Sigmoid colon (tissue), 7 donors: Measurements from ENCODE around the gene ZNF789. TPM values are rescaled to one million over a fixed set of nuclear protein-coding genes. Genes with fewer than 3 reads are reported as not detected.

Experiments
- DNase-seq: peaks from one replicate; pipeline ENCODE4 v3.0.0-alpha.2; 2019
- H3K27ac ChIP-seq, 4 donors: fragments of 200-600 bp; sonication (generic); one replicate each; pipeline ENCODE4 v1.5.1; 2016 to 2019; ENCODE audit warnings: mild to moderate bottlenecking in 1 of 4
- H3K27me3 ChIP-seq, 3 donors: fragments of 200-600 bp; sonication (generic); one replicate each; pipeline ENCODE4 v1.5.1; 2019; ENCODE audit warnings: mild to moderate bottlenecking in 1 of 3
- H3K36me3 ChIP-seq, 4 donors: fragments of 200-600 bp; sonication (generic); one replicate each; pipeline ENCODE4 v1.5.1; 2016 to 2019
- H3K4me1 ChIP-seq, 4 donors: fragments of 200-600 bp; sonication (generic); one replicate each; pipeline ENCODE4 v1.5.1; 2017 to 2019
- H3K4me3 ChIP-seq, 4 donors: fragments of 200-600 bp; sonication (generic); one replicate each; pipeline ENCODE4 v1.5.1; 2017 to 2019; ENCODE audit warnings: mild to moderate bottlenecking in 2 of 4, moderate library complexity in 1 of 4
- H3K9me3 ChIP-seq, 4 donors: fragments of 200-600 bp in 3 of 4; sonication (generic) in 3 of 4; one replicate each; pipeline versions ENCODE4 v1.5.1 to v1.6.1; 2013 to 2019
- EP300 ChIP-seq, 4 donors: sonication (generic); formaldehyde crosslinking; IDR thresholded peaks; one replicate each; pipeline ENCODE4 v1.6.1; 2017; ENCODE audit warnings: antibody characterized with exemption in 4 of 4
- POLR2A ChIP-seq, 2 donors: fragments of 450-650 bp; IDR thresholded peaks; one replicate each; pipeline ENCODE4 v1.6.1; 2016; ENCODE audit warnings: antibody characterized with exemption in 2 of 2, mild to moderate bottlenecking in 2 of 2, moderate library complexity in 2 of 2
- POLR2AphosphoS5 ChIP-seq, 4 donors: sonication (generic); formaldehyde crosslinking; IDR thresholded peaks; one replicate each; pipeline ENCODE4 v1.6.1; 2017; ENCODE audit warnings: antibody characterized with exemption in 4 of 4
- WGBS, 2 donors: extraction: QIAGEN DNeasy Blood & Tissue Kit; methylation state at CpG; one replicate each; pipeline ENCODE4 v1.1.7; 2013; 5-methylcytosine and 5-hydroxymethylcytosine counted together
- intact Hi-C: fragments of 100-400 bp; cut with DNase I; formaldehyde crosslinking; loops from one replicate; pipeline ENCODE4 v1.15.1; 2023
- polyA plus RNA-seq, 3 donors: library from polyadenylated mRNA; stranded (reverse); fragments of 200-250 nt; gene quantifications; one replicate each; pipeline ENCODE4 v1.2.3, GENCODE V29; 2013
- total RNA-seq, 4 donors: library from RNA; depleted of rRNA; stranded (reverse); fragments of >200 nt; gene quantifications; one replicate each; pipeline ENCODE4 v1.1.0, GENCODE V29; 2016
- TF ChIP-seq, protein P1 (sequence below), 4 experiments: fragments of 450-650 bp in 3 of 4; fragments of 200-600 bp in 1 of 4; IDR thresholded peaks; one replicate each; pipeline ENCODE4 v1.5.1; 2016 to 2019; ENCODE audit warnings: antibody characterized with exemption in 4 of 4, mild to moderate bottlenecking in 3 of 4, moderate library complexity in 2 of 4
- donor health status: healthy with polysubstance abuse.
- donor health status: Bipolar disorder and iron deficiency.
- donor health status: healthy.

The ZNF789 gene
- total and polyA plus RNA-seq, 7 donors: 3.7 to 17.4 (median 6.4) TPM

DNA sequence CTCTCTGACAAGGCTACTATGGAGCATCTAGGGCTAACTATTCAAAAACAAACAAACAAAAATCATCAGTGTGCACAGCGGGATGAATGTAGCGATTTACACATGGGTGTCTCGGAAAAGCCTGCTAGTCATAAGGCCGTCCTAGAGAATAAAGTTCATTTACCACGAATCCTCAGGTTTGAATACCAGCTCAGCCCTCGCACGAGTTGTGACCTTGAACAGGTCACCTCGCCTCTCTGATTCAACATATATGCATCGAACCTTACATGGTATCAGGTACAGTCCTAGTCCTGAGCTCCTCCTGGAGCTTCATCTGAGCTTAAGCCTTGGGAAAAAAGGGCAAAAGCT lies 7.3 kb upstream of the ZNF789 start:
- Histone ChIP-seq H3K9me3 (no peaks in the 10 kb centered on the region), H3K4me1 (peaks cover 0 to 53% (median 40%) of the 10 kb centered on the region in 4 donors), H3K27me3 (no peaks in the 10 kb centered on the region), H3K36me3 (peaks cover 0 to 9% (median 0%) of the 10 kb centered on the region in 4 donors), H3K27ac (peak overlapping the region; percentile 83 to 92 (median 90)), H3K4me3 (peak overlapping the region; percentile 66 to 95 (median 83))
- intact Hi-C loops: no loop called here
- WGBS, 2 donors: 1 to 5% methylated on average over 9 of the region's 9 CpGs
- DNase-seq: no peak
- TF ChIP-seq, protein P1, sequence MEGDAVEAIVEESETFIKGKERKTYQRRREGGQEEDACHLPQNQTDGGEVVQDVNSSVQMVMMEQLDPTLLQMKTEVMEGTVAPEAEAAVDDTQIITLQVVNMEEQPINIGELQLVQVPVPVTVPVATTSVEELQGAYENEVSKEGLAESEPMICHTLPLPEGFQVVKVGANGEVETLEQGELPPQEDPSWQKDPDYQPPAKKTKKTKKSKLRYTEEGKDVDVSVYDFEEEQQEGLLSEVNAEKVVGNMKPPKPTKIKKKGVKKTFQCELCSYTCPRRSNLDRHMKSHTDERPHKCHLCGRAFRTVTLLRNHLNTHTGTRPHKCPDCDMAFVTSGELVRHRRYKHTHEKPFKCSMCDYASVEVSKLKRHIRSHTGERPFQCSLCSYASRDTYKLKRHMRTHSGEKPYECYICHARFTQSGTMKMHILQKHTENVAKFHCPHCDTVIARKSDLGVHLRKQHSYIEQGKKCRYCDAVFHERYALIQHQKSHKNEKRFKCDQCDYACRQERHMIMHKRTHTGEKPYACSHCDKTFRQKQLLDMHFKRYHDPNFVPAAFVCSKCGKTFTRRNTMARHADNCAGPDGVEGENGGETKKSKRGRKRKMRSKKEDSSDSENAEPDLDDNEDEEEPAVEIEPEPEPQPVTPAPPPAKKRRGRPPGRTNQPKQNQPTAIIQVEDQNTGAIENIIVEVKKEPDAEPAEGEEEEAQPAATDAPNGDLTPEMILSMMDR (IDR thresholded peaks at IDR 0.05): no peak
- TF ChIP-seq POLR2A (IDR thresholded peaks at IDR 0.05) (no peak), POLR2AphosphoS5 (IDR thresholded peaks at IDR 0.05) (no peak), EP300 (IDR thresholded peaks at IDR 0.05) (no peak)

DNA sequence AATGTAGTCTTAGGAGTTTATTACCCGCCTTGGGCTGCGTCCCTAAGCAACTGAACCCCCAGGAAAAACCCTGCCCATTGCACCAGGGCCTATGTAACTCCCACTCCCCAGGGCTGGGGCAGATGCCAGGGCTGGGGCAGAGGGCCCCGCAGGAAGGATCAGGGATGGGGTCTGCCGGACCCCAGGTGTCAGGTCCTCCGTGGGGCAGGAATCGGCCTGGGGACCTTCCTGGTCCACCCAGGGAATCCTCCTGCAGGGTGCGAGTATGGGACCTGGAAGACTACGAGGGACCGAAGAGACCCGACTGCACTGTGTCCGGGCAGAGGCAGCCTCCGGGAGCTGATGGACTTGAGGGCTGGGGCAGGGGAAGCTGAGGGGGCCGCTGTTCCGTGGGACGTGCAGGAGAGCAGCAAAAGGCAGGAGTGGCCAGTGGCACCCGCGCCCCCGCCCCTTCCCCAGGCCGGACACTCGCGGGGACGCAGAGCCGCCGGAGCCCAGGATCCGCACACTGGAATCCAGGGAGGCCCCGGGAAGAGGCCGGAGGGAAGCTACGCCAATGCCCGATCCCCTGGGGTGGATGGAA lies 4.3 kb upstream of the ZNF789 start:
- H3K9me3 ChIP-seq: no peaks in the 10 kb centered on the region
- no peaks in the 10 kb centered on the region for H3K27me3 ChIP-seq
- no peak overlapping the region for H3K4me3 ChIP-seq
- no peak for DNase-seq
- no peak overlapping the region for H3K27ac ChIP-seq
- TF ChIP-seq POLR2A (IDR thresholded peaks at IDR 0.05) (no peak), POLR2AphosphoS5 (IDR thresholded peaks at IDR 0.05) (no peak), EP300 (IDR thresholded peaks at IDR 0.05) (no peak)
- TF ChIP-seq, protein P1 (IDR thresholded peaks at IDR 0.05): no peak
- 90 to 92% methylated on average over 29 of the region's 29 CpGs for WGBS, 2 donors
- peaks cover 0 to 3% (median 0%) of the 10 kb centered on the region in 4 donors for H3K36me3 ChIP-seq
- intact Hi-C loops: no loop called here
- peaks cover 0 to 36% (median 29%) of the 10 kb centered on the region in 4 donors for H3K4me1 ChIP-seq

DNA sequence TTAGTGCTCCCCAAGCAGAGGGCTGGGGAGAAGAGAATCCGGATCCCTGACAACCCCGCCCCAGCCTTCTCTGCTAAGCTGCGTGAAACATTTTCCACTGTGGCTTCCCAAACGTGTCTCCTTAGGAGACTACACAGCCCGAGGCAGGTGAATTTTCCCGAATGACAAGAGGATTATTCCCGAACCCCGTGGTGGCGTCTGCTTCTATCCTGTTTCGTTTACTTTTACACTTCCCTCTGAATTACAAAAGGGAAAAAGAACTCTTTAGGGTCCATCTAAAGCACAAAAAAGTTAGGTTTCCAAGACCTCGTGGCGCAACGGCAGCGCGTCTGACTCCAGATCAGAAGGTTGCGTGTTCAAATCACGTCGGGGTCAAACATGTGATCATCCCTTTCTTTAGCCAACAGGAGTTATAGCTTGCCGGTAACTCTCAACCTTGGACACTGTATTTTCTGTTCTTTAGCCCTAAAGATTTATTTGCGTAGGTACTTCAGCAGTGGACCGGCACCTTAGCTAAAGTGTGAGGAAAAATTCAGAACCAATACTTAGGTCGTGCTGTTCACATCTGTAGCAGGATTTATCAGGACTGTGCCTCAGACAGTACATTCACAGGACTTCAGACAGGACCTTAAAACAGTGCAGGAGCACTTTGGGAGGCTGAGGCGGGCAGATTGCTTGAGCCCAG lies 3.2 kb upstream of the ZNF789 start:
- H3K9me3 ChIP-seq: no peaks in the 10 kb centered on the region
- no peaks in the 10 kb centered on the region for H3K36me3 ChIP-seq
- DNase-seq: no peak
- peaks cover 0 to 33% (median 26%) of the 10 kb centered on the region in 4 donors for H3K4me1 ChIP-seq
- no peak for TF ChIP-seq POLR2A (IDR thresholded peaks at IDR 0.05)
- no peak for TF ChIP-seq EP300 (IDR thresholded peaks at IDR 0.05)
- TF ChIP-seq, protein P1 (IDR thresholded peaks at IDR 0.05): no peak
- no peak for TF ChIP-seq POLR2AphosphoS5 (IDR thresholded peaks at IDR 0.05)
- intact Hi-C loops: no loop called here
- H3K27me3 ChIP-seq: no peaks in the 10 kb centered on the region
- peak overlapping the region in 2 of 4 donors; percentile 5 to 18 for H3K27ac ChIP-seq
- no peak overlapping the region for H3K4me3 ChIP-seq
- WGBS, 2 donors: 52 to 66% methylated on average over 23 of the region's 23 CpGs

DNA sequence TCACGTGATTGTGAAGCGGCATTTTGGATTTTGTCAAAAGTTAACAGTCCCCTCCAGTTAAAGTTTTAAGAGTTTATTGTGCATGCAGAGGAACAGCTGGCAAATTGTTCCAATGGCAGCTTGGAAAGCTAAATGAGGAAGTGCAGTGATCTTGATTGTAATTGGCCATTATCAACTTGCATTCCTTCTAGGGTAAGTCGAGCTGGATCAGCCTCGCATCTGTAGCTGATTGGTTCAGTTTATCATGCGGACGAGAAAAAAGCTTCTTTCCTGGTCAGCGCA lies 566 bp downstream of the ZNF789 start:
- H3K27ac ChIP-seq: peak overlapping the region; percentile 83 to 94 (median 88)
- 1 to 2% methylated on average over 7 of the region's 7 CpGs for WGBS, 2 donors

More for the DNA sequence above, 566 bp downstream of the ZNF789 start:
- intact Hi-C loops: loop anchor here (2.0 kb wide), 1 partner anchor 32 kb away; the partner anchor contains the start of gene ZKSCAN5
- TF ChIP-seq POLR2A (IDR thresholded peaks at IDR 0.05) (no peak), EP300 (IDR thresholded peaks at IDR 0.05) (no peak), POLR2AphosphoS5 (IDR thresholded peaks at IDR 0.05) (no peak)
- TF ChIP-seq, protein P1 (IDR thresholded peaks at IDR 0.05): no peak
- DNase-seq: no peak
- Histone ChIP-seq H3K27me3 (no peaks in the 10 kb centered on the region), H3K4me3 (peak overlapping the region; percentile 67 to 94 (median 78)), H3K4me1 (peaks cover 0 to 31% (median 10%) of the 10 kb centered on the region in 4 donors), H3K9me3 (no peaks in the 10 kb centered on the region), H3K36me3 (no peaks in the 10 kb centered on the region)
